Stimulated activated CD4-positive, alpha-beta T cell treated with anti-CD3 and anti-CD28 coated beads, Interleukin-12 subunit alpha, Interleukin-12 subunit beta, amount 100 ng/mL, for 24 hours (primary cell): ENCODE data around the gene SKIC8.
"Not testable (repeated sequence)": the region's sequence is repeated elsewhere in the genome, so short reads cannot be mapped to it uniquely, and the experiment has no call there.

Experiments used
- DNase-seq, 2 experiments: peaks; one replicate each; pipeline ENCODE4 v3.0.0-alpha.2; 2020; ENCODE audit warnings: low read depth in 2 of 2

SKIC8 gene

GRCh38 chr15:78255421-78256043 lies 43.9 kb downstream of the SKIC8 start:
- DNase-seq, result no peak

GRCh38 chr15:78251136-78251535 lies 48.3 kb downstream of the SKIC8 start:
- no peak for DNase-seq

GRCh38 chr15:78249131-78249530 lies 50.3 kb downstream of the SKIC8 start:
- DNase-seq, result no peak

GRCh38 chr15:78247911-78248310 lies 51.5 kb downstream of the SKIC8 start:
- no peak for DNase-seq

GRCh38 chr15:78245976-78246620 lies 53.3 kb downstream of the SKIC8 start:
- not testable (repeated sequence) for DNase-seq

- DNase-seq, result not testable (repeated sequence)
Observed at GRCh38 chr15:78245392-78245791, 54.0 kb downstream of the SKIC8 start.

- no peak for DNase-seq
Observed at GRCh38 chr15:78244893-78245292, 54.5 kb downstream of the SKIC8 start.

GRCh38 chr15:78244101-78244500 lies 55.3 kb downstream of the SKIC8 start:
- DNase-seq, result no peak

- no peak for DNase-seq
Observed at GRCh38 chr15:78243491-78243941, 55.9 kb downstream of the SKIC8 start.

- DNase-seq, result no peak
Observed at GRCh38 chr15:78243058-78243457, 56.4 kb downstream of the SKIC8 start.

- no peak for DNase-seq
Observed at GRCh38 chr15:78242128-78242527, 57.3 kb downstream of the SKIC8 start.

- DNase-seq, result peak; percentile 63 to 86
Observed at GRCh38 chr15:78241017-78241416, 58.4 kb downstream of the SKIC8 start.

GRCh38 chr15:78239811-78240210 lies 59.6 kb downstream of the SKIC8 start:
- no peak for DNase-seq

GRCh38 chr15:78237146-78237545 lies 62.3 kb downstream of the SKIC8 start:
- no peak for DNase-seq

- DNase-seq, result no peak
Observed at GRCh38 chr15:78236491-78236890, 62.9 kb downstream of the SKIC8 start.

- DNase-seq, result no peak
Observed at GRCh38 chr15:78234515-78235040, 64.8 kb downstream of the SKIC8 start, which contains the start of gene ACSBG1. Gene ACSBG1, minus strand, starts transcription at chr15:78234565. Its CDS starts 64 bp downstream, at chr15:78234501.

GRCh38 chr15:78233496-78233895 lies 65.9 kb downstream of the SKIC8 start:
- no peak for DNase-seq
